SK-N-SH (cell line): ENCODE results near the gene UBE2G2.

Source experiments
- CTCF ChIP-seq: fragments of 200-600 bp; sonication (generic); IDR thresholded peaks from 2 replicates; pipeline ENCODE4 v1.6.1; 2017; ENCODE audit warnings: antibody characterized with exemption, mild to moderate bottlenecking, moderate library complexity
- EZH2phosphoT487 ChIP-seq: fragments of 200-600 bp; sonication (generic); IDR thresholded peaks from 2 replicates; pipeline ENCODE4 v1.6.1; 2017; ENCODE audit warnings: low read depth, mixed run types, mild to moderate bottlenecking, antibody characterized with exemption, moderate library complexity, borderline replicate concordance
- GABPA ChIP-seq: IDR thresholded peaks from 2 replicates; pipeline ENCODE4 v1.4.0; 2012; ENCODE audit warnings: low read depth, mild to moderate bottlenecking
- JUND ChIP-seq: IDR thresholded peaks from 2 replicates; pipeline ENCODE4 v1.4.0; 2012
- NFIC ChIP-seq: IDR thresholded peaks from 2 replicates; pipeline ENCODE4 v1.4.0; 2012; ENCODE audit warnings: borderline replicate concordance
- NRF1 ChIP-seq: IDR thresholded peaks from 2 replicates; pipeline ENCODE4 v1.6.1; 2012; ENCODE audit warnings: low read depth, mild to moderate bottlenecking, low read length
- PBX3 ChIP-seq: IDR thresholded peaks from 2 replicates; pipeline ENCODE4; 2012
- POLR2AphosphoS5 ChIP-seq: IDR thresholded peaks from 2 replicates; pipeline ENCODE4 v1.6.1; 2012; ENCODE audit warnings: low read depth, low read length
- RAD21 ChIP-seq: IDR thresholded peaks from 2 replicates; pipeline ENCODE4 v1.6.1; 2012; ENCODE audit warnings: mild to moderate bottlenecking, low read length
- RXRA ChIP-seq: IDR thresholded peaks from 2 replicates; pipeline ENCODE4 v1.4.0; 2012; ENCODE audit warnings: low read depth, mild to moderate bottlenecking, borderline replicate concordance
- SIN3A ChIP-seq: IDR thresholded peaks from 2 replicates; pipeline ENCODE4 v1.6.1; 2012; ENCODE audit warnings: low read depth, mild to moderate bottlenecking, low read length, moderate library complexity, borderline replicate concordance
- SMC3 ChIP-seq: IDR thresholded peaks from 2 replicates; pipeline ENCODE4 v1.6.1; 2012; ENCODE audit warnings: low read depth, low read length, improper control_type of control experiment
- TAF1 ChIP-seq: IDR thresholded peaks from 2 replicates; pipeline ENCODE4 v1.6.1; 2012; ENCODE audit warnings: low read depth, mild to moderate bottlenecking, low read length, moderate library complexity, borderline replicate concordance
- TF ChIP-seq, protein P1 (sequence below): IDR thresholded peaks from 2 replicates; pipeline ENCODE4 v1.4.0; 2012; ENCODE audit warnings: low read depth

DNA sequence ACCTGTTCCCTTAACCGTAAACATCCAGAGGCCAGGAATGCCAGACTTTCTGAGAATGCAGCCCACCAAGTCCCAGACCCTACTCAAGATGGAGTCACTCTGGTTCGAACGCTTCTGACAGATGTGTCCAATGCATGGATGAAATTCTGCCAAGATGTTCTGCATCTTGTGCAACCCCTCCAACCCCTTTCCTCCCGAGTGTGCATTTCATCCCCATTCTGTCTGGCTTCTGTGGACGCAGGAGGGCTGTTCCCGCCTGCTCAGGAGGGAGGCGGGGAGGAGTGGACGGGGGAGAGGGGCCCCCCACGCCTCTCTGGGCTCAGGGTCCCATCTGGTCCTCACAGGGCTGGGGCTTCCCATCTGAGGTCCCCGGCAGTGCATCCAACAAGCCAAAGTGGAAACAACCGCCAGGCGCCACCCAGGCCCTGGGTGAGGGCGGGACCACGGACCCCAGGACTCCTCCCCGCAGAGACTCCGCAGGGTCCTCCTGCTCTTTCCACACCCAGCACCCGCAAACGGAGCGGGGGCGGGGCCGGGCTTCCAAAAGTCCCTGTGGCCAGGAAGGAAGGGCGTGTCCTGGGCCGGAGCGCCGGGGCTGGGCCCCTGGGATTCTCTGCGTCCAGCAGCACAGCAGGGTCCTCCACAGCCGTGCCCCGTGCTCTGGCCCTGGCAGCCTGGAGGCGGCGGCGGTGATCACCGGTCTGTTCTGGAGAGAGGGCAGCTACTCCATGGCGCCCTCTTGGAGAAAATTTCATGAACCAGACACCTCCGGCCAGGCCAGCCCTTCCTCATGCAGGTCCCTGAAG is 44.0 kb upstream of the UBE2G2 start:
- TF ChIP-seq CTCF, result peak; percentile 45
- TF ChIP-seq GABPA, result no peak
- TF ChIP-seq TAF1, result no peak
- TF ChIP-seq SIN3A, result no peak
- TF ChIP-seq POLR2AphosphoS5, result no peak
- TF ChIP-seq, protein P1, sequence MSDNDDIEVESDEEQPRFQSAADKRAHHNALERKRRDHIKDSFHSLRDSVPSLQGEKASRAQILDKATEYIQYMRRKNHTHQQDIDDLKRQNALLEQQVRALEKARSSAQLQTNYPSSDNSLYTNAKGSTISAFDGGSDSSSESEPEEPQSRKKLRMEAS, result no peak
- TF ChIP-seq NRF1, result no peak
- TF ChIP-seq EZH2phosphoT487, result no peak
- TF ChIP-seq SMC3, result 0 out of 2 replicates have a peak, but pooled peaks have one; percentile 21
- TF ChIP-seq JUND, result no peak
- TF ChIP-seq RAD21, result peak; percentile 51
- TF ChIP-seq PBX3, result no peak
- TF ChIP-seq RXRA, result no peak
- no peak for TF ChIP-seq NFIC
